Retinal pigment epithelial cell (primary cell): ENCODE measurements around the gene CELA3A.

Experiments
- DNase-seq: peaks from one replicate; pipeline ENCODE4 v3.0.0-alpha.2; 2010; ENCODE audit warnings: low read depth
- H3K4me3 ChIP-seq: 2 replicates; pipeline ENCODE4 v1.5.1; 2011; ENCODE audit warnings: mild to moderate bottlenecking, low read length, control low read depth, moderate library complexity
- TF ChIP-seq, protein P1 (sequence below): conservative IDR thresholded peaks from 2 replicates; pipeline ENCODE4 v1.5.1; 2011; ENCODE audit warnings: low read depth, low read length, control low read depth, inconsistent platforms

The CELA3A gene

DNA sequence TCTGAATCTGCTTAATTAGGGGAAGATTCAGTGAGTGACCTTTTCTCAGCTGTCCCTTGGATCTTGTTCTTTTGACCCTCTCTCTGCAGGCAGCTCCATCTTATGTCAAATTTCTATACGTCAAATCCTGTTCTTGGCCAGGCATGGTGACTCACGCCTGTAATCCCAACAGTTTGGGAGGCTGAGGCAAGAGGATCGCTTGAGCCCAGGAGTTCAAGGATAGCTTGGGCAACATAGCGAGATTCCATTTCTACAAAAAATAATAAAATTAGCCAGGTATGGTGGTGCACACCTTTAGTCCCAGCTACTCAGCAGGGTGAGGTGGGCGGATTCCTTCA, 38.8 kb downstream of the CELA3A start:
- DNase-seq: no peak
- no peak overlapping the region for H3K4me3 ChIP-seq
- TF ChIP-seq, protein P1, sequence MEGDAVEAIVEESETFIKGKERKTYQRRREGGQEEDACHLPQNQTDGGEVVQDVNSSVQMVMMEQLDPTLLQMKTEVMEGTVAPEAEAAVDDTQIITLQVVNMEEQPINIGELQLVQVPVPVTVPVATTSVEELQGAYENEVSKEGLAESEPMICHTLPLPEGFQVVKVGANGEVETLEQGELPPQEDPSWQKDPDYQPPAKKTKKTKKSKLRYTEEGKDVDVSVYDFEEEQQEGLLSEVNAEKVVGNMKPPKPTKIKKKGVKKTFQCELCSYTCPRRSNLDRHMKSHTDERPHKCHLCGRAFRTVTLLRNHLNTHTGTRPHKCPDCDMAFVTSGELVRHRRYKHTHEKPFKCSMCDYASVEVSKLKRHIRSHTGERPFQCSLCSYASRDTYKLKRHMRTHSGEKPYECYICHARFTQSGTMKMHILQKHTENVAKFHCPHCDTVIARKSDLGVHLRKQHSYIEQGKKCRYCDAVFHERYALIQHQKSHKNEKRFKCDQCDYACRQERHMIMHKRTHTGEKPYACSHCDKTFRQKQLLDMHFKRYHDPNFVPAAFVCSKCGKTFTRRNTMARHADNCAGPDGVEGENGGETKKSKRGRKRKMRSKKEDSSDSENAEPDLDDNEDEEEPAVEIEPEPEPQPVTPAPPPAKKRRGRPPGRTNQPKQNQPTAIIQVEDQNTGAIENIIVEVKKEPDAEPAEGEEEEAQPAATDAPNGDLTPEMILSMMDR: no peak

DNA sequence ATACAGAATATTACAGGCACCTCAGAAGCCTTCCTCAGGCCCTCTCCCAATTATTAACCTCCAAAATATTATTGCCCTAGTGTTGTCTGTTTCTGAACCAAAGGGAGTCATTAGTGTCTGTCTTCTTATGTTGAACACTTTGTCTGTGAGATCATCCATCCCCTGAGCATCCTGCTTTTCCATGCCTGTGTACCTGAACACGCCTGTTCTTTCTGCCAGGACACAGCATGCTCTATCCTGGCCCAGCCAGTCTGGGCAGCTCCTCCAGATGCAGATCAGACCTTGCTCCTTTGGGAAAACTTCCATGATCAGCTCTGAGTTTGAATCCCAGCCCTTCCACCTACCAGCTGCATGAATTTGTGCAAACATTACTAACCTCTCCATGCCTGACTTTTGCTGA, 40.0 kb downstream of the CELA3A start:
- no peak for DNase-seq
- TF ChIP-seq, protein P1: no peak
- no peak overlapping the region for H3K4me3 ChIP-seq

DNA sequence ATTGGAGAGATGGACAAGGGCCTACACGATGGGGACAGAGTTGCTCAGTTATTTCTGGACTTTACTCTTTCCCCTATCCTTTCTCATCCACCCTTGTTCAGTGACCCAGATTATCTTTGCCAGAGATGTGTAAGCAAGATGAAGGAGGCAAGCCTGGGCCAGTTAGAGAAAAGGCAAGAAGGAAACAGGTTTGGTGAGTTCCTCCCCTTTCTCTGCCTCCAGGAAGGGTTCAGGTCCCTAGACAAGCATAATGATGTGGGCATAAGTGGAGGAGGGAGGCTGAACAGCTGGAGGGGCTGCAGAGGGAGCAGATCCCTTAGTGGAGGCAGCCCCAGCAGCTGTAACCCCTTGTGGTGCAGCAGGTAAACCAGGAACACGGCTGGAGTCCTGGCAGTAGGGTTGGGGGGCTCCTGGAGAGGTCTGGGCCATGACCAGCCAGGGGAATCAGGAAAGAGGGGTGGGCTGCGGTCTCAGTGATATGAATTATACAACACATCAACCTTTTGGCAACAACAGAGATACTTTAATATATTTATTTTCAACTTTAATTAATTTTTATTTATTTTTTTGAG, 41.8 kb downstream of the CELA3A start:
- no peak for DNase-seq
- no peak overlapping the region for H3K4me3 ChIP-seq
- TF ChIP-seq, protein P1: no peak

DNA sequence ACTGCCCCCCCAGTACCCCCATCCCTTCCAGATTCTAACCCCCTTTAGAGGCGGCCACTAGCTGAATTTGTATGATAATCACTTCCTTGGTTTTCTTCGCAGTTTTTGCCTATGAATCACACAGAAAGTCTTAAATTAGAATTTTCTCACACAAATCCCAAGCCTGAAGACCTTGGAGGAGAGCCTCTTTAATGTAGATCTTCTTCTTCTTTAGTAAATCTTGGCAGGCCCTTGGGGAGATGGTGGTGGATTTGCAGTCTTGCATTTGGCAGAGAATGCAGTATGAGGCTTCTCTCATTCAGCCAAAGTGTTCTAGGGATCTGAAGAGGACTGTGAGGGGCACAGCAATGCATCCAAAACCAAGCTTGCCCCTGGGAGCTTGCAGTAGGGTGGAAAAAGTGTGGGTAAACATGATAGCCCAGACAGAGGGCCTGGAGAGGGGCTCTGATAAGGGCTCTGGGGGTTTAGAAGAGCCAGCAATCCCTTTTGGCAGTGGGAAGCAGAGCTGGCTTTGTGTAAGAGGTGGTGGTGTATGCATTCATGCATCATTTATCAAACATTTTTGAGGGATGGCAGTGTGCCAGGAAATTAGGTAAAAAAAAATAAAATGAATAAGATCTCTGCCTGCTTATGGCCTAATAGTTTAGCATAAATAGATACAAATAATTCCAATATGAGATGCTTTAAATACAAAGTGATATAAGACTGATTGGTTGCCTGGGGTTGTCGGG, 43.4 kb downstream of the CELA3A start:
- TF ChIP-seq, protein P1: no peak
- DNase-seq: peak; percentile 58
- no peak overlapping the region for H3K4me3 ChIP-seq

DNA sequence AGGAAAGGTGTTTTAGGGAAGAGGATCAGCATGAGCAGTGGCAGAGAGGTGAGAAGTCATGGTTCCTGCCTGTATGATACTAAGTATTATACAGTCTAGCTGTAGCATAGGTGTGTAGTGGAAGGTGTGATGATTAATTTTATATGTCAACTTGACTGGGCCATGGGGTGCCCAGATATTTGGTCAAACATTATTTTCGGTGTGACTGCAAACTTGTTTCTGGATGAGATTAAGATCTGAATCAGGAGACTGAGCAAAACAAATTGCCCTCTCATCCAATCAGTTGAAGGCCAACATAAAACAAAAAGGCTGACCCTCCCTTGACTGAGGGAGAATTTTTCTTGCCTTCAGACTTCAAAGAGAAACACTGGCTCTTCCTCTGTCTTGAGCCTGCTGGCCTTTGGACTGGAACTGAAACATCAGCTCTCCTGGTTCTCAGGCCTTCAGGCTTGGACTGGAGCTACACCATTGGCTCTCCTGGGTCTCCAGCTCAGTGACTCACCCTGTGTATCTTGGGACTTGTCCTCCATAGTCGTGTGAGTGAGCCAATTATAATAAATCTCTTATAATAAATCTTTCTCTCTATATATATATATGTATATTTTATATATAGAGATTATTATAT, 44.3 kb downstream of the CELA3A start:
- H3K4me3 ChIP-seq: no peak overlapping the region
- TF ChIP-seq, protein P1: no peak
- DNase-seq: no peak

DNA sequence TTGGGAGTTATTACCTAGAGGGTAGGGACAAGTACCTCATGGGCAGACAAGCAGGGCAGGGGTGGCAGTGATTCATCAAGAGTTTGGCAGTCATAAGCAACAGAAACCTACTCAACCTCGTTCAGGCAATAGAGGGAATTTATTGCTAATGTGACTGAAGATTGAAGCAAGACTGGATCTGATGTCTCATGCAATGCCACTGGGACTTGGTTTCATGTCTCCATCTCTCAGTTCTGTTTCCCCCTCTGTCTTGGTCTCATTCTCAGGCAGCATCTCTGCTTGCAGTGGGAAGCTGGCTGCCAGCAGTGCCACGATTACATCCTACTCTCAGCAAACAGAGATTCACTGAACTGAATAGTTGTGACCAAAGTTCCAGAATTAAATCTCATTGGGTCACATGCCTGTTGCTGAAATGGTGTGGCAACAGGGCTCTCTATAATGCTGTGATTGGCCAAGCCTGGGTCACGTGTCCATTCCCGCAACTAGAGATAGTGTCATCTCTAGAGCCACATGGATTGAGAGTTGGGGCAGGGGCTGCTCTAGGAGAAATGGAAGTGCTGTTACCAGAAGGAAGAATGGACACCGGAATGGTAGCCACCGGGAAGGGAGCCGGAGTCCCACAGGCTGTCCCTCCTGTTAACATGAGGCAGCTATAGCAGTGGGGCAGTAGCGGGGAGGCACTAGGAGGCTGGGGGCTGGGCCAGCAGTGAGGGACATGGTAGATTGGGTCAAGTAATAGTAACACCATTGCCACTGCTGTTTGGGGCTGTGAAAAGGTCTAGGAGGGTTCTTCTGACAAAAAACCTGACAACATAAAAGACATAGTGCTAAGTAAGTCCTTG, 47.1 kb downstream of the CELA3A start:
- DNase-seq: no peak
- no peak overlapping the region for H3K4me3 ChIP-seq
- TF ChIP-seq, protein P1: no peak
